GM21723 (cell line): ENCODE measurements around the gene BSG.
"Not testable (repeated sequence)": the region's sequence is repeated elsewhere in the genome, so short reads cannot be mapped to it uniquely, and the experiment has no call there.

Experiments used
- ATAC-seq: cut with Tn5 transposase; IDR thresholded peaks from one replicate; pipeline ENCODE4 v1.9.1; 2021; ENCODE audit warnings: mild to moderate bottlenecking, moderate library complexity; ENCODE audit not compliant: unreplicated experiment

The BSG gene

DNA sequence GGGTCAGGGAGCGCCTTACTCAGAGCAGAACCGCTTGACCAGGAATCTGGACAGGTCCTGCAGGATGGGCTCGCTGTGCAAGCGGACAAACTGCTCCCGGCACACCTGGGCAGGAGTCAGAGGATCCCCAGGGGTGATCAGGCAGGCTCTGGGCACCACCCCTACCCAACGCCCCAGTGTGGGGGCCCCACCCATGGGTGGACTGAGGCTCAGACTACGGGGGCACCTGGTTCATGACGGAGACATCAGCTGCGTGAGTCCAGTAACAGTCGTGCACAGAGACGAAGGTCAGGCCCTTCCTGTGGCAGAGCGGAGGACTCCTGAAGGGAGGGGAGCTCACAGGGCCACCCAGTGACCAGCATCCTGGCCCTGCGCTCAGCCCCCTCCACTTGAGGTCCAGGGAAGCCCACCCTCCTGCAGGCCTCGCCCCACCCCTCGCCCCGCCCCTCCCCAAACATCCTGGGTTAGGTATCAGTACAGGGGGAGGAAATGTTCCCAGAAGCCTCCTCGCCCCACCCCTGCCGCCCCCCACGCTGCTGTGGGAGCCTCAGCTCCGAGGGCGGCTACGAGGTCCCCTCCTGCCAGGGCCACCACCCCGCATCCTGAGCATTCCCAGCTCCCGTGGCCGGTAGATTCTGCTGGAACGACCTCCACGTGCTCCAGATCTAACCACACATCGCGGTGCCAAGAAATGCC, 45.3 kb downstream of the BSG start:
- ATAC-seq: no peak

GRCh38 chr19:618247-618619, 45.8 kb downstream of the BSG start:
- ATAC-seq: no peak

DNA sequence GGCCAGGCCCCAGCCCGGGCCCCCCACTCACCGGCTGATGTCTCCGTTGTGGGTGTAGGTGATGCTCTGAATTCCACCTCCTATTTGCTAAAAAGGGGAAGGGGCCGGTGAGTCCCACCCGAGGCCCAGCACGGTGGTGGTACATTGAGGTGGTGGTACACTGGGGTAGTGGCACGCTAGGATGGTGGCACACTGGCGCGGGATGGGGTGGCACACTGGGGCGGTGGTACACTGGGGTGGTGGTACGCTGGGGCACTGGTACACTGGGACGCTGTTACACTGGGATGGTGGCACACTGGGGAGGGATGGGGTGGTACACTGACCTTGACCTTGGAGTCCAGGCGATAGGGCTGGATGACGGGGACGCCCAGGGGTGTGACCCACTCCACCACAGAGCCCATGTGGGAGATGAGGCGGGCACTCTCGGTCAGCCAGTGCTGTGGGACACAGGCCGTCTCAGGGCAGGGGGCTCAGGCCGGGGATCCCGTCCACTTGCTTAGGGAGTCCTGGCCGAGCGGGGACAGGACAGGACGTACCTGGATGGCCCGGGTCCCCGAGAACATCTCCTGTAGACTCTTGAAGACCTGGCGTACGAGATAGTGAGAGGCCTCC, 46.4 kb downstream of the BSG start:
- no peak for ATAC-seq

GRCh38 chr19:619286-620002, 47.0 kb downstream of the BSG start:
- ATAC-seq: no peak

DNA sequence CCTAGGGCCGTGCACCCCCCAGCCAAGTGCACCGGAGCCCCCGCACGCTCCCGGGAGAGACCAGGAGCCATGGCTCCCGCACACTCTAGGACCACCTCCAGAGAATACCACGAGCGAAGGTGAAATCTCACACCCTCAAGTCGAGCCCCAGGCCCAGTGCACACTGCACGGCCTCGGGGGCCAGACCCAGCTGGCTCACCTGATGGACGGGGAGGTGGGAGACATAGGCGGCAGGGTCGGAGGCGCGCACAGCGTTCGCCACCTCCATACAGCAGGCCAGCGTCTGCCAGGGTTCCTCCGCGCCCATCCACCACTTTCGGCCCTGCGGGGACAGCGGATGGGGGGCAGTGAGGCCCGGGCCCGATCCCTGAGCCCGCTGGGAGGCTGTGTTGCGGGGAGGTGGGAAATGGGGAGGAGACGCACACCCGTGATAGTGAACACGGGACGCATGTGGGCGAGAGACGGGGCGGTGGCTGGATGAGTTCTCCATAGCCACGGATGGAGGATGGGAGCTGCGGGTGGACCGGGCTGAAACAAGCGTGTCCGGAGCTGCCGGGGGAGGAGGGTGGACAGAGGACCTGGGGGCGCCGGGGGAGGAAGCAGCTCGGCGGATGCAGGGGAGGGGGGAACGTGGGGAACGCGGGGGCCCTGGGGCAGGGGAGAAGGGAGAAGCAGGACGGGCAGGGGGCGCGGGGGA, 47.9 kb downstream of the BSG start:
- ATAC-seq: no peak

GRCh38 chr19:621191-621590, 48.8 kb downstream of the BSG start:
- ATAC-seq: not testable (repeated sequence)

GRCh38 chr19:621819-622218, 49.4 kb downstream of the BSG start:
- ATAC-seq: no peak

DNA sequence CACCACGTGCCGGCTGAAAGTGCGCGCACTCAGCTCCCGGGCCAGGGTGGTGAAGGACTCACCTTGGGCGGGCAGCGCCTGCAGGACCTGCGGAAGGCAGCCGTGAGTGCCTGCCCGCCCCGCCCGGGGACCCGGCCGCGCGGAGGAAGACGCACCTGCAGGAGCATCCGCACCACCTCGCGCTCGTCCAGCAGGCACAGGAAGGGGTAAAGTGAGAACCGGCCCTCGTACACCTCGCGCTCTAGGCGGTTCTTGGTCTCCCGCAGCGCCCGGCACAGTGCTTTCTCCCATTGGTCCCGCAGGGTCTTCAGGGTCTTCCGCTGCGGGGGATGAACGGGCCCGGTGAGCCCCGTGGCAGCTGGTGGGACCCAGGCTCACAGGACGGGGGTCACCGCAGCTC, 50.3 kb downstream of the BSG start:
- no peak for ATAC-seq

DNA sequence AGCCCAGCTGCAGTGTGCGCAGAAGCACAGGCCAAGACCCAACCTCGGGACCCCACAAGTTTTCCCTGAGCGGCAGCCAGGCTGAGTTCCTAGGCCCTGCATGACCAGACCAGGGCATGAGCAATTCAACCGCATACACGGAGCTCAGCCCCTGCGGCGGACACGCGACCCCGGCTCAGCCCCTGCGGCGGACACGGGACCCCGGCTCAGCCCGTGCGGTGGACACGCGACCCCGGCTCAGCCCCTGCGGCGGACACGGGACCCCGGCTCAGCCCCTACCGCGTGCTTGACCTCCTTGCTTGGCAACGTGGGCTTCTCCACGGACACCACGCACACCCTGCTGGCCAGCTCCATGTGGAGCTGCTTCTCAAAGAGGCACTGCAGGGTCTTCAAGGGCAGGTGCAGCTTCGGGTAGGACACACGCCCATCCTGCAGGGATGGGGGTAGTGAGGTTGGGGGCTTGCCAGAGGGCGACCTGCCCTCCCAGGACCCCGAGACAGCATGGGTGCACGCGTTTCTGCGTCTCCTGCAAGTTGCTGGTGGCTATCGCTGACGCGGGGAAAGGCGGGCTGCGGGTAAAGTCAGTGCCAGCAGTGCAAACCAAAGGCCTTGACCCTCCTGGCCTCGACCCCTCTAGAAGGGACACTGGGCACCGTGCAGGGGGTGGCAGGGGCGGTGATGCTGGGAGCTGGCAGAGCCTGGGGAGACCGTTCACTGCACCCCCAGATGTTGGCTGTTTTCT, 51.0 kb downstream of the BSG start:
- ATAC-seq: no peak

- no peak for ATAC-seq
Measured at GRCh38 chr19:623974-624373, 51.6 kb downstream of the BSG start.

GRCh38 chr19:624433-625109, 52.2 kb downstream of the BSG start:
- ATAC-seq: no peak

DNA sequence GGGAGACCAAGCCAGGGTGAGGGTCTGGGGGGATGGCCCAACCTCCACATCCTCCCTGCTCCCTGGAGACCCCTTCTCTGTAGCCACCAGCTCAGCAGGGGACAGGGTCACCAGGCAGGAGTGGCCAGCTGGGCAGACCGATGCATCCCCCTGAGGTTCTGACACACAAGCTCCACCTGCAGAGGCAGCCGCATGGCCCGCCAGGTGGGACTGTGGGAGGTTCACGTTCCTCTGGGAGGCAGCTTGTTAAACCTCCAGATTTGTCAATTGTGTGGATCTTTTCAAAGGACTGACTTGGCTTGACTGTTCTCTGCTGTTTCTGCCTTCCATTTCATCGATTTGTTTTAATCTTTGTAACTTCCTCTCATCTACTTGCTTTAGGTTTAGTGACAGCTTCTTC, 52.9 kb downstream of the BSG start:
- ATAC-seq: no peak

GRCh38 chr19:626566-626965, 54.2 kb downstream of the BSG start:
- ATAC-seq: not testable (repeated sequence)

- ATAC-seq: no peak
Measured at GRCh38 chr19:628168-628567, 55.8 kb downstream of the BSG start.

GRCh38 chr19:629515-629914, 57.1 kb downstream of the BSG start:
- ATAC-seq: not testable (repeated sequence)

- ATAC-seq: no peak
Measured at GRCh38 chr19:629961-630714, 57.7 kb downstream of the BSG start.

- no peak for ATAC-seq
Measured at GRCh38 chr19:632579-633067, 60.2 kb downstream of the BSG start.
